ENCODE measurements around the gene NPR2.

- TF ChIP-seq POLR2A (IDR thresholded peaks at IDR 0.05; ENCODE audit: low read depth, low read length) (peak; percentile 59), CTCF (IDR thresholded peaks at IDR 0.05; ENCODE audit: extremely low read depth in 1 of 2, insufficient read depth in 1 of 2, low read depth in 1 of 2, low read length in 2 of 2) (no peak), EZH2 (IDR thresholded peaks at IDR 0.05; ENCODE audit: borderline replicate concordance, low read depth, low read length, severe bottlenecking) (no peak), MYC (IDR thresholded peaks at IDR 0.05; ENCODE audit: low read depth, low read length) (no peak), JUN (IDR thresholded peaks at IDR 0.05; ENCODE audit: borderline replicate concordance, insufficient read depth, insufficient read length, low read depth) (no peak), MAX (IDR thresholded peaks at IDR 0.05; ENCODE audit: insufficient read depth, insufficient read length) (no peak)
These were observed 20.7 kb downstream of the NPR2 start, which contains the start of gene SPAG8 for GRCh38 chr9:35812025-35812602.
